ENCODE measurements around the gene NDUFA7. TPM values are rescaled to one million over a fixed set of nuclear protein-coding genes. Genes with fewer than 3 reads are reported as not detected.

Gene NDUFA7
- total and polyA plus RNA-seq, 2 of the 13 experiments (the other 11 are each of a cell fraction or from before 2014, with no cell fraction given), result 64.5 to 71.5 TPM

GRCh38 chr19:8355631-8356402, 34.6 kb upstream of the NDUFA7 start (continued):
- TF ChIP-seq SOX5 (CRISPR knock-in tag; IDR thresholded peaks at IDR 0.05; ENCODE audit: borderline replicate concordance), result peak; percentile 73; the same call in 1 of the 2 replicates
- TF ChIP-seq ATF3 (CRISPR knock-in tag; IDR thresholded peaks at IDR 0.05), result peak; percentile 80
- TF ChIP-seq IRF2 (CRISPR knock-in tag; IDR thresholded peaks at IDR 0.05), result peak; percentile 63; the same call in 1 of the 2 replicates
- TF ChIP-seq FOXM1 (CRISPR knock-in tag; IDR thresholded peaks at IDR 0.05), result no peak
- peak; percentile 89 for TF ChIP-seq SAP130 (CRISPR knock-in tag; IDR thresholded peaks at IDR 0.05; ENCODE audit: low read depth)
- TF ChIP-seq E2F5 (CRISPR knock-in tag; conservative IDR thresholded peaks at IDR 0.05), result no peak
- TF ChIP-seq IKZF4 (CRISPR knock-in tag; IDR thresholded peaks at IDR 0.05; ENCODE audit: borderline replicate concordance, low read depth, not compliant biosample characterization), result no peak
- peak; percentile 11; the same call in 1 of the 2 replicates for TF ChIP-seq SPEN (CRISPR knock-in tag; IDR thresholded peaks at IDR 0.05; ENCODE audit: low read depth)
- no peak for TF ChIP-seq MAFG (CRISPR knock-in tag; IDR thresholded peaks at IDR 0.05)
- no peak for TF ChIP-seq ZFP36L2 (CRISPR knock-in tag; IDR thresholded peaks at IDR 0.05)
- 0 out of 2 replicates have a peak, but pooled peaks have one; percentile 26 for TF ChIP-seq ZGPAT (CRISPR knock-in tag; IDR thresholded peaks at IDR 0.05)
- TF ChIP-seq KDM5B (CRISPR knock-in tag; IDR thresholded peaks at IDR 0.05; ENCODE audit: borderline replicate concordance), result no peak
- TF ChIP-seq ETV5 (CRISPR knock-in tag; IDR thresholded peaks at IDR 0.05; ENCODE audit: borderline replicate concordance), result peak; percentile 80; the same call in 1 of the 2 replicates
- TF ChIP-seq TARDBP (CRISPR knock-in tag; IDR thresholded peaks at IDR 0.05), result 0 out of 2 replicates have a peak, but pooled peaks have one; percentile 20
- TF ChIP-seq GLMP (CRISPR knock-in tag; IDR thresholded peaks at IDR 0.05; ENCODE audit: borderline replicate concordance), result no peak
- 0 out of 2 replicates have a peak, but pooled peaks have one; percentile 17 for TF ChIP-seq THAP11 (CRISPR knock-in tag; IDR thresholded peaks at IDR 0.05)
- peak; percentile 57; the same call in 1 of the 2 replicates for TF ChIP-seq TBX2 (CRISPR knock-in tag; IDR thresholded peaks at IDR 0.05; ENCODE audit: borderline replicate concordance)
- peak; percentile 79 for TF ChIP-seq MED1 (CRISPR knock-in tag; IDR thresholded peaks at IDR 0.05)
- peak; percentile 32; the same call in 1 of the 2 replicates for TF ChIP-seq ZNF280D (CRISPR knock-in tag; IDR thresholded peaks at IDR 0.05)
- no peak for TF ChIP-seq GABPA (IDR thresholded peaks at IDR 0.05; ENCODE audit: low read depth, low read length)
- peak; percentile 48 for TF ChIP-seq GABPA (CRISPR knock-in tag; IDR thresholded peaks at IDR 0.05; ENCODE audit: low read depth)
- TF ChIP-seq DNMT1 (CRISPR knock-in tag; IDR thresholded peaks at IDR 0.05), result no peak
- 0 out of 2 replicates have a peak, but pooled peaks have one; percentile 45 for TF ChIP-seq CBFB (CRISPR knock-in tag; IDR thresholded peaks at IDR 0.05)
- TF ChIP-seq ZNF292 (CRISPR knock-in tag; IDR thresholded peaks at IDR 0.05; ENCODE audit: borderline replicate concordance, low read depth), result peak; percentile 40; the same call in 1 of the 2 replicates

All from HepG2 (cell line).